Chondrocyte (in vitro differentiated cells): ENCODE results near the gene RANBP17. TPM values are rescaled to one million over a fixed set of nuclear protein-coding genes. Genes with fewer than 3 reads are reported as not detected.

Experiments used
- DNase-seq: peaks from one replicate; pipeline ENCODE4 v3.0.0; 2021; ENCODE audit warnings: mixed read lengths, low spot score
- H3K27ac Mint-ChIP-seq: one replicate; pipeline ENCODE4 v1.8.0; 2021; ENCODE audit warnings: mild to moderate bottlenecking, moderate library complexity, mixed read lengths; ENCODE audit not compliant: unreplicated experiment
- H3K27me3 Mint-ChIP-seq: 2 replicates; pipeline ENCODE4 v1.8.0; 2021; ENCODE audit warnings: low read depth, mixed read lengths
- H3K36me3 Mint-ChIP-seq: 2 replicates; pipeline ENCODE4 v1.8.0; 2021; ENCODE audit warnings: low read depth, mixed read lengths
- H3K4me1 Mint-ChIP-seq: 2 replicates; pipeline ENCODE4 v1.8.0; 2021; ENCODE audit warnings: low read depth, mild to moderate bottlenecking, mixed read lengths
- H3K4me3 Mint-ChIP-seq: one replicate; pipeline ENCODE4 v1.8.0; 2021; ENCODE audit warnings: mild to moderate bottlenecking, moderate library complexity, mixed read lengths; ENCODE audit not compliant: unreplicated experiment
- H3K9me3 Mint-ChIP-seq: 2 replicates; pipeline ENCODE4 v1.8.0; 2021; ENCODE audit warnings: low read depth, mixed read lengths
- total RNA-seq: library from RNA; stranded (reverse); gene quantifications from 3 replicates; pipeline ENCODE4 v1.2.1, GENCODE V29; 2021
- TF ChIP-seq, protein P1 (sequence below): fragments of 200-600 bp; sonication (generic); IDR thresholded peaks from 2 replicates; pipeline ENCODE4 v1.5.0; 2021; ENCODE audit warnings: antibody characterized with exemption, mild to moderate bottlenecking, moderate library complexity

Gene RANBP17
- total RNA-seq, 1 donor from 2014 or later: 24.5 TPM

DNA sequence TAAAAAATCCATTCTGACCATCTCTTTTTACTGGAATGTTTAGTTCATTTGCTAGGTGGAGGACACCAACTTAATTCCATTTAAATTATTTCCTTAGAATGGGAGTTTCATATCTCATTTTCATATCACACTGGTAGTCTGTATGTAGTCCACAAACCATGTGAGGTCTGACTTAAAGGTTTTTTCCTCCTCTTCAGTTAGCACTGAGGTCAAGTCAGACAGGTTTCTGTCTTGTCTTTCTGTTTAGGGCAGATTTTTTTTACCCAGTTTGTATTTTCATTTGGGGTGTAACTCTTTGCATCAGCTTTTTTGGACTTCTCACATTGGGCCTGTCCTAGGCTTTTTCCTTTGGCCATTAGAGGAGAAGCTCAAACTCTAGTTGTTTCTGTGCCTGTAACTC is 75.3 kb downstream of the RANBP17 start:
- H3K4me3 Mint-ChIP-seq: no peak overlapping the region
- peaks cover 8% of the 10 kb centered on the region for H3K4me1 Mint-ChIP-seq
- H3K27ac Mint-ChIP-seq: no peak overlapping the region
- peaks cover 27% of the 10 kb centered on the region for H3K36me3 Mint-ChIP-seq
- no peak for DNase-seq
- H3K27me3 Mint-ChIP-seq: no peaks in the 10 kb centered on the region
- H3K9me3 Mint-ChIP-seq: peaks cover 5% of the 10 kb centered on the region
- TF ChIP-seq, protein P1, sequence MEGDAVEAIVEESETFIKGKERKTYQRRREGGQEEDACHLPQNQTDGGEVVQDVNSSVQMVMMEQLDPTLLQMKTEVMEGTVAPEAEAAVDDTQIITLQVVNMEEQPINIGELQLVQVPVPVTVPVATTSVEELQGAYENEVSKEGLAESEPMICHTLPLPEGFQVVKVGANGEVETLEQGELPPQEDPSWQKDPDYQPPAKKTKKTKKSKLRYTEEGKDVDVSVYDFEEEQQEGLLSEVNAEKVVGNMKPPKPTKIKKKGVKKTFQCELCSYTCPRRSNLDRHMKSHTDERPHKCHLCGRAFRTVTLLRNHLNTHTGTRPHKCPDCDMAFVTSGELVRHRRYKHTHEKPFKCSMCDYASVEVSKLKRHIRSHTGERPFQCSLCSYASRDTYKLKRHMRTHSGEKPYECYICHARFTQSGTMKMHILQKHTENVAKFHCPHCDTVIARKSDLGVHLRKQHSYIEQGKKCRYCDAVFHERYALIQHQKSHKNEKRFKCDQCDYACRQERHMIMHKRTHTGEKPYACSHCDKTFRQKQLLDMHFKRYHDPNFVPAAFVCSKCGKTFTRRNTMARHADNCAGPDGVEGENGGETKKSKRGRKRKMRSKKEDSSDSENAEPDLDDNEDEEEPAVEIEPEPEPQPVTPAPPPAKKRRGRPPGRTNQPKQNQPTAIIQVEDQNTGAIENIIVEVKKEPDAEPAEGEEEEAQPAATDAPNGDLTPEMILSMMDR: no peak

DNA sequence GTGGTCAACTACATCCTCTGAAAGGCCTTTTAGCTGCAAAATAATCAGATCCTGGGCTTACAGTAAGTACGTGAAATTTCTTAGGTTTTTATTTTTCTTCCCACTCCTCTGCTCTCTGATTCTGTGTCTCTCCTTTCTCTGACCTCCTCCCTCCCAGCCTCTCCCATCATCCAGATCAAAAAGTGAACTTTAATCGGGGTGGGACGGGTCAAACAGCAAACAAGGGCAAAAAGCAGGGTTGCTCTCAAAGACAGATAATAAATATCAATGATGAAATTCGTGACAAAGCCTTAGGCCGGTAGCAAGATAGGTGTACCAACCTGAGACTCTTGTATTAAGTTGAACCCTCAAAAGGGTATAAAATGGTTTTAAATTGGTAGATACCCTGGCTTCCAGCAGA is 76.1 kb downstream of the RANBP17 start:
- DNase-seq: no peak
- Mint-ChIP-seq H3K27ac (no peak overlapping the region), H3K9me3 (peaks cover 5% of the 10 kb centered on the region), H3K36me3 (peaks cover 26% of the 10 kb centered on the region), H3K4me3 (no peak overlapping the region), H3K4me1 (peaks cover 14% of the 10 kb centered on the region), H3K27me3 (no peaks in the 10 kb centered on the region)
- TF ChIP-seq, protein P1: no peak

DNA sequence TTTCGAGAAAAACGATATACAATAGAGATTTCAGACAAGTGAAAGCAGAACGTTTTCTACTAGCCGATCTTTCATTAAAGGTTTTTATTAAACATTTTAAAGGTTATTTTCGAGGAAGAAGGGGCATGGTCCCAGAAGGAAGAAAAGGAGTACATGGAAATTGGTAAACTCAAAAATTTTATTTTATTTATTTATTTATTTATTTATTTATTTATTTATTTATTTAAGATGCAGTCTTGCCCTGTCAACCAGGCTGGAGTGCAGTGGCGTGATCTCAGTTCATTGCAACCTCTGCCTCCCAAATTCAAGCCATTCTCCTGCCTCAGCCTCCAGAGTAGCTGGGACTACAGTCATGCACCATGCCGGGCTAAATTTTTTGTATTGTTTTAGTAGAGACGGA is 77.4 kb downstream of the RANBP17 start:
- H3K4me3 Mint-ChIP-seq: no peak overlapping the region
- H3K4me1 Mint-ChIP-seq: peaks cover 22% of the 10 kb centered on the region
- H3K27me3 Mint-ChIP-seq: no peaks in the 10 kb centered on the region
- H3K9me3 Mint-ChIP-seq: peaks cover 5% of the 10 kb centered on the region
- H3K36me3 Mint-ChIP-seq: peaks cover 21% of the 10 kb centered on the region
- no peak for DNase-seq
- TF ChIP-seq, protein P1: no peak
- H3K27ac Mint-ChIP-seq: no peak overlapping the region

DNA sequence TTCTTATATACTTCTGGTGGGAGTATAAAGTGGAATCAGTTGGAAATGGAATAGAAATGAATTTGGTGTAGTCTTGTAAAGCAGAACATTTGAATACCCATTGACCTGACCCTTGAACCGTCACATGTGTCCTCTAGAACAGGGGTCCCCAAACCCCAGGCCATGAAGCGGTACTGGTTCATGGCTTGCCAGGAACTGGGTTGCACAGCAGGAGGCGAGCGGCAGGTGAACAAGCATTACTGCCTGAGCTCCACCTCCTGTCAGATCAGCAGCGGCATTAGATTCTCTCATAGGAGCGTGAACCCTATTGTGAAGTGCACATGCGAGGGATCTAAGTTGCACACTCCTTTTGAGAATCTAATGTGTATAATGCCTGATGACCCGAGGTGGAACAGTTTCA is 80.0 kb downstream of the RANBP17 start:
- DNase-seq: no peak
- H3K27ac Mint-ChIP-seq: no peak overlapping the region
- H3K36me3 Mint-ChIP-seq: peaks cover 16% of the 10 kb centered on the region
- no peak overlapping the region for H3K4me3 Mint-ChIP-seq
- peaks cover 5% of the 10 kb centered on the region for H3K9me3 Mint-ChIP-seq
- TF ChIP-seq, protein P1: no peak
- H3K27me3 Mint-ChIP-seq: no peaks in the 10 kb centered on the region
- H3K4me1 Mint-ChIP-seq: peaks cover 26% of the 10 kb centered on the region

DNA sequence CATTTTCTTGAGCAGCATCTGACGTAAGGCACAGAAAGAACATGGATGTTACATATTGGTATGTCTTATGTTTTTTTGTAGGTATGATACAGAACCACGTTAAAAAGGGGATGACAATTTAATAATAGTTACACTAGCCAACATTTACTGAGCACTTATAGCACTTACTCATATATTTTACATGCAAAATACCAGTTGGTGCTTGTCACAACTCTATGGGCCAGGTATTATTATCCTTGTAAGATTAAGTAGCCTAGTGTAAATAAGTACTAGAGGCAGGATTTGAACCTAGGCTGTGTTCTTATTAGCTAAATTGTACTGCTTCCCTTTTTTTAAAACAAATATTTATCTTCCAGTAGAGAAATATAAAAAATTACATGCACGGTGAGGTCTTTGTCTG is 83.5 kb downstream of the RANBP17 start:
- TF ChIP-seq, protein P1: no peak
- H3K4me3 Mint-ChIP-seq: no peak overlapping the region
- H3K9me3 Mint-ChIP-seq: no peaks in the 10 kb centered on the region

More for the DNA sequence above, 83.5 kb downstream of the RANBP17 start:
- H3K27ac Mint-ChIP-seq: no peak overlapping the region
- H3K36me3 Mint-ChIP-seq: peaks cover 8% of the 10 kb centered on the region
- H3K27me3 Mint-ChIP-seq: no peaks in the 10 kb centered on the region
- DNase-seq: no peak
- H3K4me1 Mint-ChIP-seq: peaks cover 20% of the 10 kb centered on the region
